ENCODE measurements around the gene UTS2B. TPM values are rescaled to one million over a fixed set of nuclear protein-coding genes. Genes with fewer than 3 reads are reported as not detected.

Gene UTS2B
- total and polyA plus RNA-seq, 9 of the 15 experiments (the other 6 are each of a cell fraction or from before 2014, with no cell fraction given): 0.06 TPM; not detected in 8

DNA sequence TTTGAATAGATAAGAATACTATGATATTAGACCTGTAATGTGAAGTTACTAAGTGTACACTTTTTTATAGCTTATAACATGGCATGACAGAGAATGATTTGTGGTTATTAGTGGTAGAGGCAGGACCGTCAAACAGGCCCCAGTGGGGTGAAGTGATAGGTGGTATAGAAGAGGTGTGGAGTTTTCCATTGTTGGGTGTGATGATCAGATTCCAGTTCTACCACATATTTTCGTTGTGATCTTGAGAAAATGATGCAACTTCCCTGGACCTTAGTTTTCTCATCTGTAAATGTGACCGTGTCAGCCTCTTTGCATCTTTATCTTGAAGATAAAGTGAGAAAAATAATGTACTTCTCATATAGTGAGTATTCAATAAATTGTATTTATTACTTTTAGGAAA is 30.3 kb upstream of the UTS2B start (continued):
- TF ChIP-seq BHLHE40 (IDR thresholded peaks at IDR 0.05; ENCODE audit: low read length): no peak
- TF ChIP-seq SMC3 (conservative IDR thresholded peaks at IDR 0.05; ENCODE audit: insufficient read depth, low read depth, low read length): no peak
- TF ChIP-seq TAL1 (IDR thresholded peaks at IDR 0.05): no peak
- TF ChIP-seq SP1 (CRISPR knock-in tag; IDR thresholded peaks at IDR 0.05): no peak
- TF ChIP-seq, protein P1, sequence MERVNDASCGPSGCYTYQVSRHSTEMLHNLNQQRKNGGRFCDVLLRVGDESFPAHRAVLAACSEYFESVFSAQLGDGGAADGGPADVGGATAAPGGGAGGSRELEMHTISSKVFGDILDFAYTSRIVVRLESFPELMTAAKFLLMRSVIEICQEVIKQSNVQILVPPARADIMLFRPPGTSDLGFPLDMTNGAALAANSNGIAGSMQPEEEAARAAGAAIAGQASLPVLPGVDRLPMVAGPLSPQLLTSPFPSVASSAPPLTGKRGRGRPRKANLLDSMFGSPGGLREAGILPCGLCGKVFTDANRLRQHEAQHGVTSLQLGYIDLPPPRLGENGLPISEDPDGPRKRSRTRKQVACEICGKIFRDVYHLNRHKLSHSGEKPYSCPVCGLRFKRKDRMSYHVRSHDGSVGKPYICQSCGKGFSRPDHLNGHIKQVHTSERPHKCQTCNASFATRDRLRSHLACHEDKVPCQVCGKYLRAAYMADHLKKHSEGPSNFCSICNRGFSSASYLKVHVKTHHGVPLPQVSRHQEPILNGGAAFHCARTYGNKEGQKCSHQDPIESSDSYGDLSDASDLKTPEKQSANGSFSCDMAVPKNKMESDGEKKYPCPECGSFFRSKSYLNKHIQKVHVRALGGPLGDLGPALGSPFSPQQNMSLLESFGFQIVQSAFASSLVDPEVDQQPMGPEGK (CRISPR knock-in tag; IDR thresholded peaks at IDR 0.05; ENCODE audit: borderline replicate concordance): no peak
- no peak for TF ChIP-seq ZNF134 (CRISPR knock-in tag; conservative IDR thresholded peaks at IDR 0.05)
- TF ChIP-seq, protein P2, sequence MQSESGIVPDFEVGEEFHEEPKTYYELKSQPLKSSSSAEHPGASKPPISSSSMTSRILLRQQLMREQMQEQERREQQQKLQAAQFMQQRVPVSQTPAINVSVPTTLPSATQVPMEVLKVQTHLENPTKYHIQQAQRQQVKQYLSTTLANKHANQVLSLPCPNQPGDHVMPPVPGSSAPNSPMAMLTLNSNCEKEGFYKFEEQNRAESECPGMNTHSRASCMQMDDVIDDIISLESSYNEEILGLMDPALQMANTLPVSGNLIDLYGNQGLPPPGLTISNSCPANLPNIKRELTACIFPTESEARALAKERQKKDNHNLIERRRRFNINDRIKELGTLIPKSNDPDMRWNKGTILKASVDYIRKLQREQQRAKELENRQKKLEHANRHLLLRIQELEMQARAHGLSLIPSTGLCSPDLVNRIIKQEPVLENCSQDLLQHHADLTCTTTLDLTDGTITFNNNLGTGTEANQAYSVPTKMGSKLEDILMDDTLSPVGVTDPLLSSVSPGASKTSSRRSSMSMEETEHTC (IDR thresholded peaks at IDR 0.05): no peak
- TF ChIP-seq SMAD1 (IDR thresholded peaks at IDR 0.05; ENCODE audit: low read depth, low read length, partially characterized antibody): no peak

DNA sequence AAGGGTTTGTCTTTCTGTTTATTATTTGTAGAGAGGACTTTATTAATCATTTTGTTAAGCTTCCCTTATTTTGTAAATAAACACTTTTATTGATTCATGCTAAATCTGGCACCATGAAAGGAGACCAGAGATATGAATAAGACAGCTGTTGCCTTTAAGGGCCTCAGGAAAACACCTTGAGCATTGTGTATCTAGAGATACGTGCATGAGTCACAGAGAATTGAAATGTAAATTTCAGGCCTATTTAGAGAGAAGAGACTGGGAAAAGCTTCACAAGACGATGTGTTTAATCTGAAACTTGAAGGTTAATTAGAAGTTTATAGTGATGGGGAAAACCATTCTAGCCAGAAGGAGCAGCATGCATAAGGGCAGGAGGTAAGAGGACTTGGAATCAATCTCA is 28.6 kb upstream of the UTS2B start:
- FAIRE-seq (no peak), DNase-seq (ENCODE audit: extremely low read depth in 1 of 4, low spot score in 3 of 4) (no peak), ATAC-seq (no peak)
- no peaks in the 10 kb centered on the region for H3K4me1 ChIP-seq (replicated peaks in 1 of 2; ENCODE audit: control insufficient read depth in 2 of 2, insufficient read depth in 2 of 2, low read length in 2 of 2)
- no peaks in the 10 kb centered on the region for H4K20me1 ChIP-seq (replicated peaks; ENCODE audit: control insufficient read depth, insufficient read depth, low read length)
- CTCF ChIA-PET (ENCODE audit: low intra/inter-chr PET ratio): no interaction called here
- H3K4me3 ChIP-seq: no peak overlapping the region
- H3K36me3 ChIP-seq (ENCODE audit: control insufficient read depth, insufficient read depth, low read length): peaks cover 57% of the 10 kb centered on the region
- POLR2A ChIA-PET: interaction anchor here (1.2 to 2.7 kb wide), 2 partner anchors 14 to 22 kb away, joined by 4 to 14 read pairs; no protein-coding TSS in a partner anchor
- H3K9me1 ChIP-seq (ENCODE audit: control insufficient read depth, insufficient read depth, low read length): no peaks in the 10 kb centered on the region
- no TSS peak for BruUV-seq (replicated peaks)
- H2AFZ ChIP-seq (ENCODE audit: low read depth, low read length): no peak overlapping the region
- H3K9me3 ChIP-seq (replicated peaks; ENCODE audit: control insufficient read depth, insufficient read depth, low read depth, low read length): no peaks in the 10 kb centered on the region
- no peak for TF ChIP-seq NONO (IDR thresholded peaks at IDR 0.05; ENCODE audit: low read depth in 2 of 2, low read length in 1 of 2)
- no peak for TF ChIP-seq HIVEP1 (CRISPR knock-in tag; IDR thresholded peaks at IDR 0.05)
- no peak for TF ChIP-seq ZKSCAN3 (CRISPR knock-in tag; IDR thresholded peaks at IDR 0.05)
- no peak for TF ChIP-seq NCOA4 (IDR thresholded peaks at IDR 0.05; ENCODE audit: partially characterized antibody)
- TF ChIP-seq, protein P3, sequence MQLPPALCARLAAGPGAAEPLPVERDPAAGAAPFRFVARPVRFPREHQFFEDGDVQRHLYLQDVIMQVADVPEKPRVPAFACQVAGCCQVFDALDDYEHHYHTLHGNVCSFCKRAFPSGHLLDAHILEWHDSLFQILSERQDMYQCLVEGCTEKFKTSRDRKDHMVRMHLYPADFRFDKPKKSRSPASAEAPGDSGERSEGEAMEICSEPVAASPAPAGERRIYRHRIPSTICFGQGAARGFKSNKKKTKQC (CRISPR knock-in tag; IDR thresholded peaks at IDR 0.05): no peak
- TF ChIP-seq, protein P4, sequence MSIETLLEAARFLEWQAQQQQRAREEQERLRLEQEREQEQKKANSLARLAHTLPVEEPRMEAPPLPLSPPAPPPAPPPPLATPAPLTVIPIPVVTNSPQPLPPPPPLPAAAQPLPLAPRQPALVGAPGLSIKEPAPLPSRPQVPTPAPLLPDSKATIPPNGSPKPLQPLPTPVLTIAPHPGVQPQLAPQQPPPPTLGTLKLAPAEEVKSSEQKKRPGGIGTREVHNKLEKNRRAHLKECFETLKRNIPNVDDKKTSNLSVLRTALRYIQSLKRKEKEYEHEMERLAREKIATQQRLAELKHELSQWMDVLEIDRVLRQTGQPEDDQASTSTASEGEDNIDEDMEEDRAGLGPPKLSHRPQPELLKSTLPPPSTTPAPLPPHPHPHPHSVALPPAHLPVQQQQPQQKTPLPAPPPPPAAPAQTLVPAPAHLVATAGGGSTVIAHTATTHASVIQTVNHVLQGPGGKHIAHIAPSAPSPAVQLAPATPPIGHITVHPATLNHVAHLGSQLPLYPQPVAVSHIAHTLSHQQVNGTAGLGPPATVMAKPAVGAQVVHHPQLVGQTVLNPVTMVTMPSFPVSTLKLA (conservative IDR thresholded peaks at IDR 0.05): no peak
- TF ChIP-seq SAFB2 (IDR thresholded peaks at IDR 0.05; ENCODE audit: borderline replicate concordance, low read depth, low read length, severe bottlenecking): no peak
- TF ChIP-seq HNRNPL (IDR thresholded peaks at IDR 0.05; ENCODE audit: low read depth, low read length): no peak
- no peak for TF ChIP-seq SNIP1 (IDR thresholded peaks at IDR 0.05; ENCODE audit: low read depth)
- TF ChIP-seq YBX1 (IDR thresholded peaks at IDR 0.05): no peak
- 84% methylated on average over 2 of the region's 2 CpGs for WGBS (ENCODE audit: insufficient coverage, low coverage, missing lambda C conversion rate)
- H3K9ac ChIP-seq (ENCODE audit: insufficient read depth in 1 of 2, low read depth in 2 of 2, low read length in 2 of 2): no peak overlapping the region
- H3K27ac ChIP-seq (ENCODE audit: extremely low read depth, low read depth, low read length): no peak overlapping the region
- no peak overlapping the region for H3K4me2 ChIP-seq (ENCODE audit: insufficient read depth, low read length)
- intact Hi-C loops (cut with micrococcal nuclease) (no loop called here), in situ Hi-C loops (cut with MboI) (no loop called here)
- H3K27me3 ChIP-seq (ENCODE audit: control insufficient read depth in 2 of 2, insufficient read depth in 2 of 2, low read length in 2 of 2): no peaks in the 10 kb centered on the region
- H3K79me2 ChIP-seq (ENCODE audit: control insufficient read depth, insufficient read depth, low read length): peaks cover 15% of the 10 kb centered on the region

Data from K562 (cell line).